ENCODE measurements around the gene SPR. TPM values are rescaled to one million over a fixed set of nuclear protein-coding genes. Genes with fewer than 3 reads are reported as not detected.

SPR gene
- total and polyA plus RNA-seq, 9 of the 15 experiments (the other 6 are each of a cell fraction or from before 2014, with no cell fraction given), result 7.7 to 38.3 (median 26.3) TPM

GRCh38 chr2:72924353-72925240 lies 37.4 kb downstream of the SPR start:
- Histone ChIP-seq H3K4me3 (no peak overlapping the region), H2AFZ (ENCODE audit: low read depth, low read length) (no peak overlapping the region), H3K9me3 (replicated peaks; ENCODE audit: control insufficient read depth, insufficient read depth, low read depth, low read length) (no peaks in the 10 kb centered on the region), H3K9me1 (ENCODE audit: control insufficient read depth, insufficient read depth, low read length) (no peaks in the 10 kb centered on the region), H3K4me1 (replicated peaks in 1 of 2; ENCODE audit: control insufficient read depth in 2 of 2, insufficient read depth in 2 of 2, low read length in 2 of 2) (peaks cover 0 to 25% of the 10 kb centered on the region in 2 experiments; a peak in 2 of 5 replicates), H3K9ac (ENCODE audit: insufficient read depth in 1 of 2, low read depth in 2 of 2, low read length in 2 of 2) (no peak overlapping the region), H3K4me2 (ENCODE audit: insufficient read depth, low read length) (no peak overlapping the region), H3K79me2 (ENCODE audit: control insufficient read depth, insufficient read depth, low read length) (no peaks in the 10 kb centered on the region), H3K36me3 (ENCODE audit: control insufficient read depth, insufficient read depth, low read length) (no peaks in the 10 kb centered on the region), H4K20me1 (replicated peaks; ENCODE audit: control insufficient read depth, insufficient read depth, low read length) (peaks cover 28% of the 10 kb centered on the region), H3K27me3 (ENCODE audit: control insufficient read depth in 2 of 2, insufficient read depth in 2 of 2, low read length in 2 of 2) (peaks cover 75 to 93% of the 10 kb centered on the region in 2 experiments), H3K27ac (ENCODE audit: extremely low read depth, low read depth, low read length) (no peak overlapping the region)
- no peak for TF ChIP-seq RBM25 (IDR thresholded peaks at IDR 0.05; ENCODE audit: low read depth, low read length, severe bottlenecking)
- no peak for TF ChIP-seq HINFP (tag; conservative IDR thresholded peaks at IDR 0.05; ENCODE audit: low read depth)
- no peak for TF ChIP-seq SIX5 (IDR thresholded peaks at IDR 0.05; ENCODE audit: borderline replicate concordance in 1 of 2, insufficient read depth in 1 of 2, low read depth in 1 of 2, low read length in 2 of 2)
- TF ChIP-seq ZNF311 (CRISPR knock-in tag; IDR thresholded peaks at IDR 0.05), result no peak
- no peak for TF ChIP-seq POLR2G (IDR thresholded peaks at IDR 0.05; ENCODE audit: low read depth, low read length)
- TF ChIP-seq HOXB6 (CRISPR knock-in tag; IDR thresholded peaks at IDR 0.05; ENCODE audit: borderline replicate concordance), result no peak
- TF ChIP-seq SAP30 (IDR thresholded peaks at IDR 0.05; ENCODE audit: borderline replicate concordance, insufficient read depth, low read depth, low read length, poor library complexity, severe bottlenecking), result no peak
- no peak for TF ChIP-seq XRCC4 (IDR thresholded peaks at IDR 0.05; ENCODE audit: extremely low read depth, insufficient read depth, insufficient read length)
- TF ChIP-seq HMG20B (CRISPR knock-in tag; IDR thresholded peaks at IDR 0.05), result no peak
- TF ChIP-seq, protein P1, sequence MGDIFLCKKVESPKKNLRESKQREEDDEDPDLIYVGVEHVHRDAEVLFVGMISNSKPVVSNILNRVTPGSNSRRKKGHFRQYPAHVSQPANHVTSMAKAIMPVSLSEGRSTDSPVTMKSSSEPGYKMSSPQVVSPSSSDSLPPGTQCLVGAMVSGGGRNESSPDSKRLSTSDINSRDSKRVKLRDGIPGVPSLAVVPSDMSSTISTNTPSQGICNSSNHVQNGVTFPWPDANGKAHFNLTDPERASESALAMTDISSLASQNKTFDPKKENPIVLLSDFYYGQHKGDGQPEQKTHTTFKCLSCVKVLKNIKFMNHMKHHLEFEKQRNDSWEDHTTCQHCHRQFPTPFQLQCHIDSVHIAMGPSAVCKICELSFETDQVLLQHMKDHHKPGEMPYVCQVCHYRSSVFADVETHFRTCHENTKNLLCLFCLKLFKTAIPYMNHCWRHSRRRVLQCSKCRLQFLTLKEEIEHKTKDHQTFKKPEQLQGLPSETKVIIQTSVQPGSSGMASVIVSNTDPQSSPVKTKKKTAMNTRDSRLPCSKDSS (IDR thresholded peaks at IDR 0.05; ENCODE audit: low read depth, partially characterized antibody), result no peak
- no peak for TF ChIP-seq TRIM28 (IDR thresholded peaks at IDR 0.05)
- no peak for TF ChIP-seq ZNF324 (CRISPR knock-in tag; IDR thresholded peaks at IDR 0.05)
- TF ChIP-seq SRSF3 (IDR thresholded peaks at IDR 0.05; ENCODE audit: insufficient read depth, low read length), result no peak
- no peak for TF ChIP-seq ZNF184 (CRISPR knock-in tag; IDR thresholded peaks at IDR 0.05)
- no peak for TF ChIP-seq MIER1 (IDR thresholded peaks at IDR 0.05; ENCODE audit: low read depth)
- TF ChIP-seq GABPA (tag; conservative IDR thresholded peaks at IDR 0.05; ENCODE audit: low read depth), result no peak
- no peak for TF ChIP-seq ZNF507 (tag; conservative IDR thresholded peaks at IDR 0.05)
- CTCF ChIA-PET (ENCODE audit: low intra/inter-chr PET ratio), result no interaction called here
- BruUV-seq (replicated peaks), result no TSS peak
- in situ Hi-C loops (cut with MboI), result no loop called here
- no peak for DNase-seq (ENCODE audit: extremely low read depth in 1 of 4, low spot score in 3 of 4)
- WGBS (ENCODE audit: insufficient coverage, low coverage, missing lambda C conversion rate), result 23% methylated on average over 47 of the region's 61 CpGs
- ATAC-seq, result no peak
- POLR2A ChIA-PET, result interaction anchor here (0.7 kb wide), 1 partner anchor 160 kb away, joined by 3 read pairs; no protein-coding TSS in a partner anchor
- no peak for FAIRE-seq
- intact Hi-C loops (cut with micrococcal nuclease), result no loop called here

All from K562 (cell line).